ENCODE data around the gene SPIRE1. TPM values are rescaled to one million over a fixed set of nuclear protein-coding genes. Genes with fewer than 3 reads are reported as not detected.

Gene SPIRE1
- total RNA-seq, 1 experiment from 2014 or later = 16.6 TPM

DNA sequence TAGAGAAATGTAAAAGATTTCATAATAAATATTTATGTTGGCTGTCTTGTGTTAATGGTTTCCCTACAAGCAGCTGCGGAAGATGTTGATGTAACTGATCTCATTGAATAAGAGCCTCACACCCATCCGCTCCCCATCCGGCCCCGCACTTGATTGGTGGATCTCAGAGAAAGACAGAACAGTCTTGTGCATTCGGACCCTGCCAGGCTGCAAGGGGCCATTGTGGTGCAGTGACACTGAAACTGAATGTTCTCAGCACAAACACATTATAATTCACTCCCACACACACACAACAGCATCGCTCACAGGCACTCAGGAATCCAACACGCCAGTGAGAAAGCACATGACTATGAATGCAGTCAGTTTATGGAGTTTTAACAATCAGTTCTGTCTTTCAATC, 202.4 kb downstream of the SPIRE1 start:
- Histone ChIP-seq H2BK15ac (ENCODE audit: low read depth, low read length) (no peak overlapping the region), H3K4me2 (ENCODE audit: insufficient read depth, insufficient read length, low read length) (no peak overlapping the region), H2BK120ac (ENCODE audit: low read depth, low read length, poor library complexity, severe bottlenecking) (no peak overlapping the region), H4K8ac (replicated peaks; ENCODE audit: insufficient read length, low read depth, low read length) (no peak overlapping the region), H3K4me1 (ENCODE audit: insufficient read depth, low read length) (no peaks in the 10 kb centered on the region), H3K4ac (ENCODE audit: low read depth, low read length) (no peak overlapping the region), H3K14ac (ENCODE audit: insufficient read depth, low read length) (no peak overlapping the region), H3K79me1 (ENCODE audit: insufficient read depth, low read depth, low read length, poor library complexity, severe bottlenecking) (no peaks in the 10 kb centered on the region), H4K91ac (ENCODE audit: insufficient read length, low read depth, low read length) (no peak overlapping the region), H2BK20ac (ENCODE audit: low read depth, low read length, poor library complexity, severe bottlenecking) (no peak overlapping the region), H2BK5ac (ENCODE audit: insufficient read length, low read length) (no peak overlapping the region), H3T11ph (ENCODE audit: low read length) (no peak overlapping the region), H3K9ac (ENCODE audit: extremely low read depth, insufficient read length, low read length) (no peak overlapping the region), H3K23me2 (ENCODE audit: insufficient read length, low read depth, low read length, poor library complexity, severe bottlenecking) (no peaks in the 10 kb centered on the region), H2AFZ (ENCODE audit: low read length) (no peak overlapping the region), H4K5ac (ENCODE audit: insufficient read length, low read depth, low read length) (no peak overlapping the region), H3K79me2 (ENCODE audit: insufficient read depth, low read length) (no peaks in the 10 kb centered on the region), H4K20me1 (ENCODE audit: control insufficient read depth, insufficient read depth, insufficient read length) (peaks cover 3% of the 10 kb centered on the region), H2AK5ac (ENCODE audit: insufficient read length, low read length) (no peak overlapping the region), H3K18ac (ENCODE audit: insufficient read length, low read depth, low read length) (no peak overlapping the region), H3K27me3 (ENCODE audit: insufficient read depth, low read length) (no peaks in the 10 kb centered on the region), H3K23ac (ENCODE audit: insufficient read length, low read depth, low read length) (no peak overlapping the region), H3K56ac (ENCODE audit: insufficient read length, low read depth, low read length) (no peak overlapping the region), H3K27ac (ENCODE audit: insufficient read length, low read depth, low read length) (no peak overlapping the region), H3K9me3 (ENCODE audit: control insufficient read depth, low read depth, low read length) (no peaks in the 10 kb centered on the region), H2BK12ac (ENCODE audit: insufficient read length, low read depth, low read length) (no peak overlapping the region)
- H3K9me3 Mint-ChIP-seq = no peaks in the 10 kb centered on the region
- WGBS (ENCODE audit: extremely low coverage, insufficient read length, low lambda C conversion rate) = no CpG with 5 or more reads among the region's 7 CpGs
- H3K27ac Mint-ChIP-seq = no peak overlapping the region
- H3K4me3 Mint-ChIP-seq = no peak overlapping the region
- DNase-seq = no peak
- no peaks in the 10 kb centered on the region for H3K27me3 Mint-ChIP-seq (ENCODE audit: low read depth)
- TF ChIP-seq, protein P1, sequence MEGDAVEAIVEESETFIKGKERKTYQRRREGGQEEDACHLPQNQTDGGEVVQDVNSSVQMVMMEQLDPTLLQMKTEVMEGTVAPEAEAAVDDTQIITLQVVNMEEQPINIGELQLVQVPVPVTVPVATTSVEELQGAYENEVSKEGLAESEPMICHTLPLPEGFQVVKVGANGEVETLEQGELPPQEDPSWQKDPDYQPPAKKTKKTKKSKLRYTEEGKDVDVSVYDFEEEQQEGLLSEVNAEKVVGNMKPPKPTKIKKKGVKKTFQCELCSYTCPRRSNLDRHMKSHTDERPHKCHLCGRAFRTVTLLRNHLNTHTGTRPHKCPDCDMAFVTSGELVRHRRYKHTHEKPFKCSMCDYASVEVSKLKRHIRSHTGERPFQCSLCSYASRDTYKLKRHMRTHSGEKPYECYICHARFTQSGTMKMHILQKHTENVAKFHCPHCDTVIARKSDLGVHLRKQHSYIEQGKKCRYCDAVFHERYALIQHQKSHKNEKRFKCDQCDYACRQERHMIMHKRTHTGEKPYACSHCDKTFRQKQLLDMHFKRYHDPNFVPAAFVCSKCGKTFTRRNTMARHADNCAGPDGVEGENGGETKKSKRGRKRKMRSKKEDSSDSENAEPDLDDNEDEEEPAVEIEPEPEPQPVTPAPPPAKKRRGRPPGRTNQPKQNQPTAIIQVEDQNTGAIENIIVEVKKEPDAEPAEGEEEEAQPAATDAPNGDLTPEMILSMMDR (conservative IDR thresholded peaks at IDR 0.05) = no peak
- peaks cover 4 to 5% of the 10 kb centered on the region in 2 experiments for H3K4me1 Mint-ChIP-seq
- peaks cover 4% of the 10 kb centered on the region in 3 experiments; a peak in 3 of 7 replicates for H3K36me3 Mint-ChIP-seq (ENCODE audit: insufficient read depth in 1 of 3, low read depth in 3 of 3)

Measured in H9 (cell line).